IPS-18c (cell line): ENCODE results near the gene GNG8.
"Not testable (repeated sequence)": the region's sequence is repeated elsewhere in the genome, so short reads cannot be mapped to it uniquely, and the experiment has no call there.

Experiments
- H3K4me3 ChIP-seq: 2 replicates; pipeline ENCODE4 v1.7.0; 2013; ENCODE audit warnings: low read depth, mild to moderate bottlenecking, low read length, moderate library complexity; ENCODE audit not compliant: insufficient read depth
- H3K9me3 ChIP-seq: one replicate; pipeline ENCODE4 v1.6.1; 2013; ENCODE audit warnings: mild to moderate bottlenecking, low read length, moderate library complexity; ENCODE audit not compliant: control insufficient read depth, insufficient read depth

Gene GNG8

DNA sequence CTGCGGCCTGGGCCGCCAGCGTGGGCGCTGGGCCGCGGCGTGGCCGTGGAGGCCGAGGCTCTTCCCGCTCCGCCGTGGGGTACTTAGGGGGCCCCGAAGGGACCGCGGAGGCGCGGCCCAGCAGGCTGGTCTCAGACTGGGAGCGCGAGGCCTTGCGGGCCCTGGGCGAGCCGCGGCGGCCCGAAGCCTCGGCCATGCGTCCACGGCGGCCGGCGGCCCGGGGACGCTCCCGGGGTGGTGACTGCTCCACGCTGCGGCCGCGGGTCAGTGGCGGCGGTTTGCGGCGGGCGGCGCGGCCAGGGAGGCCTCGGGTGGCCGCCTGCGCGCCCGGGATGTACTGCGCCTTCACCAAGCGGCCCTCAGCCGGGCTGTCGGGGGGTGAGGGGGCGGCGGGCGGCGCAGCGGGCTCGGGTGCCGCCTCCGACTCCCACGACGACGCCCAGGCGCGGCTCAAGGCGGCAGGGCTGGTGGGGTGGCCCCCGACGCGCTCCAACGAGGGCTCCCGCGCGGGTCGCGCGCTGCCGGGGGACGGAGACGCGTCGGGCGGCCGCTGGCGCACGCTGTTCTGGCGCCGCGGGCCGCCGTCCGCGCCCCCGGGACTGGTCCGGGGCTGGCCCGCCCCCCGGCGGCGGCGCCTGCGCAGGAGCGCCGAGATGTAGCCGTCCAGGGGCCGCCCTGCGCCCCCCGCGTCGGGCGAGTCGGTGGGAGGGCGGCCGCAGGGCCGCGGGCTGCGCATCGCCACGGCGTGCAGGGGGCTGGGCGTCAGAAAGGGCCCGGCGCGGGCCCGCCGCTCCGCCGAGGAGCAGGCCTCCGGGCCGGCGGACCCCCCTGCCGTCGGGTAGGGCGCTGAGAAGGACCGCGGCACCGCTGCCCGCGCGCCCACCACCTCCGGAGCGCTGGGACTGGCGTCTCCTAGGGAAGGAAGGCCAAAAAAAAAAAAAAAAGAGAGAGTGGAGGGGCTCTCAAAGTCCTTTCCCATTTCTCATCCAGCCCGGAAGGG lies 13.3 kb upstream of the GNG8 start:
- Histone ChIP-seq H3K9me3 (peaks cover 6% of the 10 kb centered on the region), H3K4me3 (peak overlapping the region; percentile 36; the same call in 1 of the 2 replicates)

DNA sequence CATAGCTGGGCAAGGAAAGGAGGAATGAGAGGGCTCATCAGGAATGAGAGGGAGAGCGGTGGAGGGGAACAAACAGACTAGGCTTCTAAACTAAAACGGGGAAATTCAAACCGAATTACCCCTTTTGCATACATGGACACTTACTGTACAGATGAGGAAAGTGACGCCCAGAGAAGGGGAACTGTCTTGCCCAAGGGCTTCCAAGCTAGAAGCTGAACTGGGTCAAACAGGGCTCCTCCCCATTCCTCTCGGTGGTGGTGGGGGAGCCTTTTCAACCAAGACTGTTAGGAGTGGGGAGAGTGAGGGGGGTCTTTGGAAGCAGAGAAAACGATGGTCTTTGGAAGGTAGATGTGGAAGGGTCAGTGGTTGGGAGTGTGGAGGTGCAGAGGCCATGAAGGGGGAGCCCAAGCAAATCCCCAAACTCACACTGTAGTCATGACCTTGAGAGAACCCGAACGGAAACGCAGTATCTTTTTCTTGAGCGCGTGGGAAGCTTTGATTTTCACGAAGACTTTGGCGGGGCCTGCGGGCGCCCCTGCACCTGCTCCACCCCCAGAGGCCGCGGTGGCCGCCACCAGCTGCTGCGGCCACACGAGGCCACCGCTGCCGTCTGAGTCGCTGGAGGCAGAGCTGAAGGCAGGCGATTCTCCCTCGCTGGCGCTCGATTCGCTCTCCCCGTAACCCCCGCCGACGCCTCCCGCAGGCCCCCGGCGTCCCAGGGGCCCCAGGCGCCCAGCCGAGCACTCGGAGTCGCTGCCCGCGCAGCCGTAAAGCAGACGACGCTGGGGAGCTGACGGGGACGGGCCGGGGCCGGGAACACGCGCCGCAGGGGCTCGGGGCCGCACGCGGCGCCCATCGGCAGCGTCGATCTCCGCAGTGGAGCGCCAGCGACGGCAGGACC lies 12.3 kb upstream of the GNG8 start:
- H3K9me3 ChIP-seq: peaks cover 6% of the 10 kb centered on the region
- H3K4me3 ChIP-seq: peak overlapping the region; percentile 36; the same call in 1 of the 2 replicates

DNA sequence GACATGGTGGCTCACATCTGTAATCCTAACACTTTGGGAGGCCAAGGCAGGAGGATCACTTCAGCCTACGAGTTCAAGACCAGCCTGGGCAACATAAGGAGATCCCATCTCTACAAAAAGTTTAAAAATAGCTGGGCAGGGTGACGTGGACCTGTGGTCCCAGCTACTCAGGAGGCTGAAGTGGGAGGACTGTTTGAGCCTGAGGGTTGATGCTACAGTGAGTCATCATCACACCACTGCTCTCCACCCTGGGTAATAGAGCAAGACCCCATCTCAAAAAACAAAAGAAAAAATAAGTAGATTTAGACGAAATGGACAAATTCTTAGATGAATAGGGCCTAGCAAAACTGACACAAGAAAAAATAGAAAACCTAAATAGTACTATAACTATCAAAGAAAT lies 10.4 kb upstream of the GNG8 start:
- no peak overlapping the region for H3K4me3 ChIP-seq
- H3K9me3 ChIP-seq: peaks cover 6% of the 10 kb centered on the region

DNA sequence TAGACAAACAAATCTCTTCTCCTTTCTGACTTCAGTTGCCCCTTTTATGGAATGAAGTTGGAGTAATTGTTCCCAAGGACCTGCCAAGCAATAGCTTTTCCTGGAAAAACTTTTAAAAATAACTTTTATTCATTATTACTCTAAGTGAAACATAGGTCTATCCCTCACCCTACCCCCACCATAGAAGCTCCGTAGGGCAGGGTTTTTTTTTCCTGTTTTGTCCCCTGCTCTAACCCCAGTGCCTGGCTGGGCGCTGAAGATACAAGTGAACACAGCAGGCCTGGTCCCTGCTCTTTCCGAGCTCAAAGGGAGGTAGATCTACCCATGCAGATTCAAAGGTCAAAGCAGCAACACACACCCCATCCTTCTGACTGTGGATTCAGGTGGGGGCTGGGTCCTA lies 8.7 kb upstream of the GNG8 start:
- H3K4me3 ChIP-seq: no peak overlapping the region
- peaks cover 6% of the 10 kb centered on the region for H3K9me3 ChIP-seq

GRCh38 chr19:46640656-46641055 lies 4.7 kb upstream of the GNG8 start:
- H3K4me3 ChIP-seq: no peak overlapping the region
- no peaks in the 10 kb centered on the region for H3K9me3 ChIP-seq

DNA sequence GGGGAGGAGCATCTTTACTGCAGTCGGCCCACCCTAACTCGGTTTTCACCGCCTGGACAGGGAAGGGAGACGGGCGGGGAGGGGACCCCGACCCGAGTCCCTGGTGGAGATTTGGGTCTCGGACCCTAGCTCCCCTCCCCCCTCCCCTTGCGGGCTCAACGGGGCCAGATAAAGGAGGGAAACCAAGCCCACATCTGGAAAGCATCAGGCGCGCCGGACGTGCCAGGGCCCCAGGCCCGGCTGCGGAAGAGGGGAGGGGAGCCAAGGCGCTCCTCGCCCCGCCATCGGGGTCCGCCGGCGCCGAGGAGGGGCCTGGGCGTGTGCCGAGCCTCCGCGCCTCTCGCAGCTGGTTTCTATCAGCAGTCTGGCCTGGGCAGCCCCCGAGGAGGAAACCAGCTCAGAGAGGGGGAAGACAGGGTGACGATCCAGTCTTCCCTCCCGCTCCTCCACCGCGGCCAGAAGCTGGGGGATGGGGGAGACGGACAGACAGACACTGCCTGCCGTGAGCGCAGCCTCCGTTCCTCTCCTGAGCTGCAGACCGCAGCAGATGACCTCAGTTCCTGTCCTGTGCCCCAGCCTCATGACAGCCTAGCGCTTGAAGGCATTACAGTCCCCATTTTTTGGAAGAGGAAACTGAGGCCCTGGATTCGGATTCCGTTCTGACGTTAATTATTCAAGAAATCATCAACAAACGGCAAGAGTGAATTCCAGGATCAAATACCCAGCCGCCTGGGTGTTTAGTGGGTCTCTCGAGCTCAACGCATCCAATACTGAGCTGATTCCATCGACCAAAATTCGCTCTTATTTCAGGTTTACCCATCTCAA lies 3.6 kb upstream of the GNG8 start:
- Histone ChIP-seq H3K4me3 (peak overlapping the region; percentile 64), H3K9me3 (no peaks in the 10 kb centered on the region)

DNA sequence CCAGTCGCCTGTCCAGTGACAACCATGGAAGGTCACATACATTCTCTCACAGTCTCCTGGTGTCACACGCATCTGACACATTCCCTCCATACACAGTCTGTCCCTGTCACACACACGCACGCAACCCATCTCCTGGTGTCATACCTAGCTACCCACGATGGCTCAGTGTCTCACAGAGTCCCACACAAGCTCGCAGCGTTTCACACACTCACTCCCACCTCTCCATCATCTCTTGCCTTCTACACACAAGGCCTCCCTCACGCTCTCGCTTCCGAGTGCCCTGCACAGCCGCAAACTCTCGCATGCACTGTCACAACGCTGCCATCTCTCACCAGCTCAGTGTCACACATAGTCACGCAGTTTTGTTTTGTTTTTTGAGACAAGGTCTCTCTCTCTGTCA lies 1.2 kb upstream of the GNG8 start:
- Histone ChIP-seq H3K4me3 (no peak overlapping the region), H3K9me3 (no peaks in the 10 kb centered on the region)

DNA sequence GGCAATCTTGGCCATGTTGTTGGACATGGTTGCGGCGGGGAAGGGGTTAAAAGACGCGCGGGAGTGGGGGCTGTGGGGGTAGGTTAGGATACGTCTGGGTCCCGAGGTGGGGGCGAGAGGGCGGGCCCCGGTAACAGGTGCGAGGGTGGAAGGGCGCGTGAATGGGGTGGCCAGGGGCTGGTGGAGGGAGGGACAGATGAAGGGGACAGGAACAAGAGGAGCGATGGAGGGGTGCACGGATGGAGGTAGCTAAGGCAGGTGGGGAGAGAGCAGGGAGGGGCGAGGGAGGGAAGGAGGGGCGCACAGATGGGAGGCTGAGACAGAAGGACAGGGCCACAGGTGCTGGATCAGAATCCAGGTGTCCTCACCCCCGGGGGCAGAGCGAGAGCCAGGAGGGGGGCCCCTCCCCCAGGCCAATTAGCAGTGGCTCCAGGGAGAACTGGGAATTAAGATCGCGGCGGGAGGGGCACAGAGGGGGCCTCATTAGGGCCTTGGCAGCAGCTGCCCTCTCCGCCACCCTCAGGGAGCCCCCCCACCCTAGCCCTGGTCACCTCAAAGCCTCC lies 1.3 kb downstream of the GNG8 start:
- Histone ChIP-seq H3K4me3 (peak overlapping the region; percentile 74), H3K9me3 (peaks cover 1% of the 10 kb centered on the region)

DNA sequence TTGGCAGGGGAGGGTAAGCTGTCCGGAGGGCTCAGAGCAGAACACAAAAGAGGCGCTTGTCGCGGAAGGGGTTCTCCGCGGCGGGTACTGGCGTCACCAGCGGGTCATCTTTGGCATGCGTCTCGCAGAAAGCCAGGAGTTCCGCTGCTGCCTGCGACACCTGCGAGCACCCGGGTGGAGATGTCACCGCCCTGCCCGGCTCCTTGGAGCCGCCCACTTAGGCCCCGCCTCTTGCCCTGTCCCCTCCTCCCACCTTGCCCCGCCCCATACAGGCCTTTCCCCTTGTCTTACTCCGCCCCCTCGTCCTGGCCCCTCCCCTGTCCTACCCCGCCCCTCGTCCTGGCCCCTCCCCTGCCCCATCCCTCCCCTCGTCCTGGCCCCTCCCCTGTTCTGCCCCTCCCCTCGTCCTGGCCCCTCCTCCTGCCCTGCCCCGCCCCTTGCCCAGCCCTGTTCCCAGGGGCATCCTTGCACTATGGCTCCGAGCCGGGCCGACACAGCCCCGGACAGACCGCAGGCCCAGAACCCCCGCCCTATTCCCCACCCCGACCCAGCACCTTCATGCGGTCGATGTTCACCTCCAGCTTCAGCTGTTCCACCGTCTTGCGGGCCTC lies 1.9 kb downstream of the GNG8 start:
- peak overlapping the region; percentile 74 for H3K4me3 ChIP-seq

GRCh38 chr19:46633130-46633529 lies 2.9 kb downstream of the GNG8 start:
- H3K4me3 ChIP-seq: no peak overlapping the region

More for the DNA sequence above, 1.9 kb downstream of the GNG8 start:
- H3K9me3 ChIP-seq: peaks cover 2% of the 10 kb centered on the region

GRCh38 chr19:46631481-46631880 lies 4.5 kb downstream of the GNG8 start:
- Histone ChIP-seq H3K9me3 (peaks cover 2% of the 10 kb centered on the region), H3K4me3 (no peak overlapping the region)

More at GRCh38 chr19:46633130-46633529, 2.9 kb downstream of the GNG8 start:
- peaks cover 2% of the 10 kb centered on the region for H3K9me3 ChIP-seq

- peaks cover 2% of the 10 kb centered on the region for H3K9me3 ChIP-seq
- no peak overlapping the region for H3K4me3 ChIP-seq
Observed at GRCh38 chr19:46630586-46631205, 5.3 kb downstream of the GNG8 start.

DNA sequence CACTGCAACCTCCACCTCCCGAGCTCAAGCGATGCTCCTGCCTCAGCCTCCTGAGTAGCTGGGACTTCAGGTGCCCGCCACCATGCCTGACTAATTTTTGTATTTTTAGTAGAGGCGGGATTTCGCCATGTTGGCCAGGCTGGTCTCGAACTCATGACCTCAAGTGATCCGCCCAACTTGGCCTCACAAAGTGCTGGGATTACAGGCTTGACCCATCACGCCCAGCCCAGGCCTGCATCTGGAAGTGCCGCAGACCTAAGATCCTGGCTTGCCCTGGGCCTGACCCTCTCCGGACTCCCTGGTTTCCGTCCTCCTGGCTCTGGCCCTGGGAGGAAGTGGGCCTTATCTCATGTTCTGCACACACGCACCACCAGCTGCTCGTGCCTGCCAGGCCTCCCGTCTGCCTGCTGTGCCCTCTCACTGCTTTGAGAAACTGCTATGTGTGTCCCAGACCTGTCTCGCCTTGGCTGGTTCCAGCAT lies 6.4 kb downstream of the GNG8 start:
- Histone ChIP-seq H3K4me3 (no peak overlapping the region), H3K9me3 (peaks cover 2% of the 10 kb centered on the region)

DNA sequence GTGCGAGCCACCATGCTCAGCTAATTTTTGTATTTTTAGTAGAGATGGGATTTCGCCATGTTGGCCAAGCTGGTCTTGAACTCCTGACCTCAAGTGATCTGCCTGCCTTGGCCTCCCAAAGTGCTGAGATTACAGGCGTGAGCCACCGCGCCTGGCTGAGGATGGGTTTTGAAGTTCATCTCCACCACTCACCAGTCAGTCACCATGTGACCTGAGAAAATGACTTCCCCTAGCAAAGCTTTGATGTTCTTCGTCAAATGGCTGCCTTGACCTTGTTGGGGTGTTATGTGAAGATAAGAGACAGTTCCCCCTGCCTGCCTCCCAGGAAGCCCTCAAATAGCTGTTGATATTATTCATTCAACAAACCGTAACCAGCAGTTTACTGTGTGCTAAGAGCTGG lies 7.0 kb downstream of the GNG8 start:
- not testable (repeated sequence) for H3K9me3 ChIP-seq, H3K4me3 ChIP-seq

DNA sequence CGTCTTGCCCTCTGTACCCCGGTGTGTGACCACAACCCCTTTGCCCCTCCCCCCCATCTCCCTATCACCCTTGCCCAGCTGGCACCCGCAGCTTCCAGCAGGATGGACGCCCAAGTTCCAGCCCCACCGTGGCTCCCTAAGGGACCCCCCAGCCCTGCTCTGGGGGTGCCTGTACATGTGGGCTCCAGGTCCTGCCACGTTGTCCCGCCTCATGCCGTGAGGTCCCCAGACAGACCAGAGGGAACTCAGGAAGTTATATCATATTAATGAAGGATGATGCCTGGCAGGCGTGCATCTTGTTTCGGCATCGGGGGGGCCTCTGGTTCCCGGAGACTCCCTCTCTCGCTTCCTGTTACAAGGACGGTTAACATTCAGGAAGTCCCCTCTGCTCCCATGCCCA lies 9.6 kb downstream of the GNG8 start:
- peaks cover 2% of the 10 kb centered on the region for H3K9me3 ChIP-seq
- no peak overlapping the region for H3K4me3 ChIP-seq

DNA sequence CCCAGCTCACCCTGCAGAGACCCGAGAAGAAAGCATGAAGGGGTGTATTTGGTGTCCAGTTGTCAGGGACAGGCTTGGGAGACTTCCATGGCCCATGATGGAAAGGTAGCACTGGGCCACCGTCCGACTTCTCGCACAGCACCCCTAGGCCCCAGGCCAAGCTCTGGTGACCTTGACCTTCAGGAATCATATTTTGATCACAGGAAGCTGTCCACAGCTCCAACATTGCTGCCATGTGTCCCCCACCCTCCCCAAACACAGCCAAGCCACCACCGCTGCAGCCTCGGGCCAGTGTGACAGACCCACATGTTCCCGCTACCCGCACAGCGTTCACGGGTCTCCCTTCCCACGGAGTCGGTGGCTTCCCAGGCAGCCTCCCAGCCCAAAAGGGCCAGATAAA lies 10.3 kb downstream of the GNG8 start:
- H3K9me3 ChIP-seq: peaks cover 2% of the 10 kb centered on the region
- H3K4me3 ChIP-seq: no peak overlapping the region
